H9 (cell line): Measurements from ENCODE around the gene TRPM3. TPM values are rescaled to one million over a fixed set of nuclear protein-coding genes. Genes with fewer than 3 reads are reported as not detected.

Experiments
- DNase-seq: peaks from one replicate; pipeline ENCODE4 v3.0.0-alpha.2; 2017
- H2AFZ ChIP-seq: one replicate; pipeline ENCODE4 v1.6.1; 2013; ENCODE audit warnings: mild to moderate bottlenecking, low read length, control low read depth, moderate library complexity
- H2AK5ac ChIP-seq: 2 replicates; pipeline ENCODE4 v1.6.1; 2013; ENCODE audit warnings: low read length, control low read depth, mixed read lengths; ENCODE audit not compliant: insufficient read length
- H2BK120ac ChIP-seq: one replicate; pipeline ENCODE4 v1.6.1; 2013; ENCODE audit warnings: low read depth, mild to moderate bottlenecking, low read length, control low read depth, inconsistent platforms; ENCODE audit not compliant: poor library complexity, severe bottlenecking
- H2BK12ac ChIP-seq: 2 replicates; pipeline ENCODE4 v1.6.1; 2013; ENCODE audit warnings: low read length, control low read depth, mixed read lengths, low read depth; ENCODE audit not compliant: insufficient read length
- H2BK15ac ChIP-seq: 2 replicates; pipeline ENCODE4 v1.6.1; 2013; ENCODE audit warnings: low read depth, low read length, control low read depth
- H2BK20ac ChIP-seq: one replicate; pipeline ENCODE4 v1.6.1; 2013; ENCODE audit warnings: low read depth, mild to moderate bottlenecking, low read length, control low read depth, inconsistent platforms; ENCODE audit not compliant: poor library complexity, severe bottlenecking
- H2BK5ac ChIP-seq: 2 replicates; pipeline ENCODE4 v1.6.1; 2013; ENCODE audit warnings: low read length, control low read depth, mixed read lengths; ENCODE audit not compliant: insufficient read length
- H3K14ac ChIP-seq: 2 replicates; pipeline ENCODE4 v1.6.1; 2013; ENCODE audit warnings: low read length, control low read depth; ENCODE audit not compliant: insufficient read depth
- H3K18ac ChIP-seq: 2 replicates; pipeline ENCODE4 v1.6.1; 2013; ENCODE audit warnings: low read depth, mild to moderate bottlenecking, mixed read lengths, low read length, control low read depth; ENCODE audit not compliant: insufficient read length
- H3K23ac ChIP-seq: 2 replicates; pipeline ENCODE4 v1.6.1; 2013; ENCODE audit warnings: low read length, control low read depth, mixed read lengths, low read depth; ENCODE audit not compliant: insufficient read length
- H3K23me2 ChIP-seq: 2 replicates; pipeline ENCODE4 v1.6.1; 2013; ENCODE audit warnings: low read depth, mild to moderate bottlenecking, mixed read lengths, low read length, control low read depth; ENCODE audit not compliant: insufficient read length, poor library complexity, severe bottlenecking
- H3K27ac ChIP-seq: 2 replicates; pipeline ENCODE4 v1.5.1; 2013; ENCODE audit warnings: low read length, control low read depth, mixed read lengths, low read depth; ENCODE audit not compliant: insufficient read length
- H3K27me3 ChIP-seq: 2 replicates; pipeline ENCODE4 v1.6.1; 2013; ENCODE audit warnings: low read length, control low read depth, inconsistent platforms; ENCODE audit not compliant: insufficient read depth
- H3K4ac ChIP-seq: 2 replicates; pipeline ENCODE4 v1.6.1; 2013; ENCODE audit warnings: low read depth, mild to moderate bottlenecking, control low read depth, inconsistent platforms, low read length, moderate library complexity
- H3K4me1 ChIP-seq: 2 replicates; pipeline ENCODE4 v1.6.1; 2013; ENCODE audit warnings: low read length, control low read depth, inconsistent platforms; ENCODE audit not compliant: insufficient read depth
- H3K4me2 ChIP-seq: 2 replicates; pipeline ENCODE4 v1.6.1; 2013; ENCODE audit warnings: low read length, control low read depth, mixed read lengths; ENCODE audit not compliant: insufficient read length, insufficient read depth
- H3K56ac ChIP-seq: 2 replicates; pipeline ENCODE4 v1.6.1; 2013; ENCODE audit warnings: low read depth, mild to moderate bottlenecking, mixed read lengths, low read length, control low read depth; ENCODE audit not compliant: insufficient read length
- H3K79me1 ChIP-seq: 2 replicates; pipeline ENCODE4 v1.6.1; 2013; ENCODE audit warnings: low read depth, mild to moderate bottlenecking, moderate library complexity, low read length, control low read depth, inconsistent platforms; ENCODE audit not compliant: insufficient read depth, poor library complexity, severe bottlenecking
- H3K79me2 ChIP-seq: 2 replicates; pipeline ENCODE4 v1.6.1; 2013; ENCODE audit warnings: low read length, control low read depth, inconsistent platforms; ENCODE audit not compliant: insufficient read depth
- H3K9ac ChIP-seq: 2 replicates; pipeline ENCODE4 v1.6.1; 2013; ENCODE audit warnings: low read length, control low read depth, mixed read lengths; ENCODE audit not compliant: insufficient read length; ENCODE audit errors: extremely low read depth
- H3K9me3 ChIP-seq: one replicate; pipeline ENCODE4 v1.6.1; 2013; ENCODE audit warnings: low read depth, low read length, inconsistent platforms; ENCODE audit not compliant: control insufficient read depth
- H3T11ph ChIP-seq: one replicate; pipeline ENCODE4 v1.6.1; 2013; ENCODE audit warnings: mild to moderate bottlenecking, low read length, control low read depth, inconsistent platforms
- H4K20me1 ChIP-seq: one replicate; pipeline ENCODE4 v1.6.1; 2013; ENCODE audit not compliant: control insufficient read depth, insufficient read length, insufficient read depth
- H4K5ac ChIP-seq: 2 replicates; pipeline ENCODE4 v1.6.1; 2013; ENCODE audit warnings: low read depth, mild to moderate bottlenecking, mixed read lengths, low read length, control low read depth; ENCODE audit not compliant: insufficient read length
- H4K8ac ChIP-seq: replicated peaks from 2 replicates; pipeline ENCODE4 v1.6.1; 2013; ENCODE audit warnings: low read length, control low read depth, mixed read lengths, low read depth; ENCODE audit not compliant: insufficient read length
- H4K91ac ChIP-seq: 2 replicates; pipeline ENCODE4 v1.6.1; 2013; ENCODE audit warnings: low read depth, mild to moderate bottlenecking, moderate library complexity, mixed read lengths, low read length, control low read depth; ENCODE audit not compliant: insufficient read length
- H3K27ac Mint-ChIP-seq, 3 experiments: 2 replicates in 2 of 3; 3 replicates in 1 of 3; pipeline ENCODE4 v1.8.0; 2020 to 2021; ENCODE audit warnings: mixed read lengths in 3 of 3, mild to moderate bottlenecking in 1 of 3, moderate library complexity in 1 of 3
- H3K27me3 Mint-ChIP-seq: 2 replicates; pipeline ENCODE4 v1.8.0; 2021; ENCODE audit warnings: low read depth, mild to moderate bottlenecking, moderate library complexity, mixed read lengths
- H3K36me3 Mint-ChIP-seq, 3 experiments: 2 replicates in 2 of 3; 3 replicates in 1 of 3; pipeline ENCODE4 v1.8.0; 2020 to 2021; ENCODE audit warnings: low read depth in 3 of 3, mixed read lengths in 3 of 3; ENCODE audit not compliant: insufficient read depth in 1 of 3
- H3K4me1 Mint-ChIP-seq, 2 experiments: 2 replicates each; pipeline ENCODE4 v1.8.0; 2020; ENCODE audit warnings: mixed read lengths in 2 of 2
- H3K4me3 Mint-ChIP-seq, 2 experiments: 2 replicates in 1 of 2; 3 replicates in 1 of 2; pipeline ENCODE4 v1.8.0; 2020 to 2021; ENCODE audit warnings: mild to moderate bottlenecking in 2 of 2, mixed read lengths in 2 of 2, moderate library complexity in 1 of 2
- H3K9me3 Mint-ChIP-seq, 2 experiments: 2 replicates in 1 of 2; 3 replicates in 1 of 2; pipeline ENCODE4 v1.8.0; 2020; ENCODE audit warnings: mild to moderate bottlenecking in 2 of 2, mixed read lengths in 2 of 2, moderate library complexity in 1 of 2
- CTCF ChIP-seq: fragments of 200-600 bp; sonication (generic); conservative IDR thresholded peaks from 3 replicates; pipeline ENCODE4 v1.8.0; 2021; ENCODE audit warnings: antibody characterized with exemption, mild to moderate bottlenecking
- total RNA-seq: library from RNA; stranded (reverse); gene quantifications from 2 replicates; pipeline ENCODE4 v1.2.1, GENCODE V29; 2021

The TRPM3 gene
- total RNA-seq, 1 experiment from 2014 or later = 10.3 TPM

GRCh38 chr9:71090896-71091295 is 30.5 kb downstream of the TRPM3 start:
- Histone ChIP-seq H2BK15ac (no peak overlapping the region), H4K5ac (no peak overlapping the region), H3K27ac (no peak overlapping the region), H3K14ac (no peak overlapping the region), H3K27me3 (no peaks in the 10 kb centered on the region), H3K4me1 (no peaks in the 10 kb centered on the region), H4K20me1 (no peaks in the 10 kb centered on the region), H4K91ac (no peak overlapping the region), H3K4me2 (no peak overlapping the region), H3K23ac (no peak overlapping the region), H3K56ac (no peak overlapping the region), H3K9ac (no peak overlapping the region), H3T11ph (no peak overlapping the region), H3K23me2 (no peaks in the 10 kb centered on the region), H3K79me2 (no peaks in the 10 kb centered on the region), H3K9me3 (no peaks in the 10 kb centered on the region), H2AFZ (no peak overlapping the region), H3K4ac (no peak overlapping the region), H3K18ac (no peak overlapping the region), H2BK120ac (peak overlapping the region; percentile 9), H2BK5ac (no peak overlapping the region), H2AK5ac (no peak overlapping the region), H3K79me1 (peaks cover 3% of the 10 kb centered on the region), H4K8ac (no peak overlapping the region), H2BK20ac (no peak overlapping the region), H2BK12ac (no peak overlapping the region)
- TF ChIP-seq CTCF = no peak
- no peak overlapping the region for H3K27ac Mint-ChIP-seq
- no peaks in the 10 kb centered on the region for H3K27me3 Mint-ChIP-seq
- no peak for DNase-seq
- peaks cover 2 to 18% of the 10 kb centered on the region in 2 experiments; a peak in 3 of 4 replicates for H3K4me1 Mint-ChIP-seq
- H3K36me3 Mint-ChIP-seq = peaks cover 0 to 10% (median 0%) of the 10 kb centered on the region in 3 experiments; a peak in 4 of 7 replicates
- H3K4me3 Mint-ChIP-seq = no peak overlapping the region
- H3K9me3 Mint-ChIP-seq = peaks cover 0 to 4% of the 10 kb centered on the region in 2 experiments; a peak in 2 of 5 replicates
